Body of pancreas (tissue), 4 donors: ENCODE measurements around the gene NPAT.

Experiments
- CTCF ChIP-seq, 7 experiments: fragments of 450-650 bp in 4 of 7; fragments of 200-600 bp in 3 of 7; sonication (generic) in 3 of 7; IDR thresholded peaks; one replicate each; pipeline ENCODE4 v1.5.1; 2016 to 2019; ENCODE audit warnings: antibody characterized with exemption in 7 of 7
- POLR2A ChIP-seq, 3 donors: fragments of 450-650 bp; IDR thresholded peaks; one replicate each; pipeline ENCODE4 v1.6.1; 2016; ENCODE audit warnings: antibody characterized with exemption in 3 of 3, mild to moderate bottlenecking in 2 of 3

GRCh38 chr11:108128772-108129171 is 93.7 kb downstream of the NPAT start:
- TF ChIP-seq CTCF (IDR thresholded peaks at IDR 0.05) (no peak), POLR2A (IDR thresholded peaks at IDR 0.05) (no peak)
